ENCODE results near the gene PLD4. TPM values are rescaled to one million over a fixed set of nuclear protein-coding genes. Genes with fewer than 3 reads are reported as not detected.
"Not testable (repeated sequence)": the region's sequence is repeated elsewhere in the genome, so short reads cannot be mapped to it uniquely, and the experiment has no call there.

Gene PLD4
- total RNA-seq, 1 donor from 2014 or later: 0.05 TPM

GRCh38 chr14:104888489-104889374 is 35.9 kb upstream of the PLD4 start:
- DNase-seq (ENCODE audit: low spot score, unreplicated experiment): no peak
- Mint-ChIP-seq H3K27me3 (no peaks in the 10 kb centered on the region), H3K27ac (no peak overlapping the region), H3K4me3 (ENCODE audit: low read depth) (no peak overlapping the region), H3K36me3 (ENCODE audit: insufficient read depth) (peaks cover 3% of the 10 kb centered on the region), H3K9me3 (ENCODE audit: low read depth) (no peaks in the 10 kb centered on the region), H3K4me1 (ENCODE audit: low read depth) (no peaks in the 10 kb centered on the region)
- TF ChIP-seq CTCF (IDR thresholded peaks at IDR 0.05; ENCODE audit: unreplicated experiment): no peak

- Mint-ChIP-seq H3K36me3 (ENCODE audit: insufficient read depth) (peaks cover 3% of the 10 kb centered on the region), H3K4me3 (ENCODE audit: low read depth) (no peak overlapping the region), H3K4me1 (ENCODE audit: low read depth) (no peaks in the 10 kb centered on the region), H3K9me3 (ENCODE audit: low read depth) (no peaks in the 10 kb centered on the region), H3K27ac (no peak overlapping the region), H3K27me3 (no peaks in the 10 kb centered on the region)
- DNase-seq (ENCODE audit: low spot score, unreplicated experiment): no peak
- no peak for TF ChIP-seq CTCF (IDR thresholded peaks at IDR 0.05; ENCODE audit: unreplicated experiment)
Measured at GRCh38 chr14:104889375-104889757, 35.3 kb upstream of the PLD4 start.

GRCh38 chr14:104890292-104890691 is 34.4 kb upstream of the PLD4 start:
- not testable (repeated sequence) for H3K27ac Mint-ChIP-seq; H3K4me3 Mint-ChIP-seq (ENCODE audit: low read depth); H3K36me3 Mint-ChIP-seq (ENCODE audit: insufficient read depth); H3K9me3 Mint-ChIP-seq (ENCODE audit: low read depth); H3K27me3 Mint-ChIP-seq; DNase-seq (ENCODE audit: low spot score, unreplicated experiment); H3K4me1 Mint-ChIP-seq (ENCODE audit: low read depth)

- Mint-ChIP-seq H3K4me1 (ENCODE audit: low read depth) (no peaks in the 10 kb centered on the region), H3K27me3 (no peaks in the 10 kb centered on the region), H3K9me3 (ENCODE audit: low read depth) (no peaks in the 10 kb centered on the region), H3K36me3 (ENCODE audit: insufficient read depth) (peaks cover 3% of the 10 kb centered on the region), H3K4me3 (ENCODE audit: low read depth) (no peak overlapping the region), H3K27ac (peak overlapping the region; percentile 52)
- no peak for TF ChIP-seq CTCF (IDR thresholded peaks at IDR 0.05; ENCODE audit: unreplicated experiment)
- no peak for DNase-seq (ENCODE audit: low spot score, unreplicated experiment)
Measured at GRCh38 chr14:104891121-104891551, 33.5 kb upstream of the PLD4 start.

- H3K4me1 Mint-ChIP-seq (ENCODE audit: low read depth): peaks cover 2% of the 10 kb centered on the region
- TF ChIP-seq CTCF (IDR thresholded peaks at IDR 0.05; ENCODE audit: unreplicated experiment): no peak
- H3K4me3 Mint-ChIP-seq (ENCODE audit: low read depth): no peak overlapping the region
- no peaks in the 10 kb centered on the region for H3K27me3 Mint-ChIP-seq
- peaks cover 3% of the 10 kb centered on the region for H3K36me3 Mint-ChIP-seq (ENCODE audit: insufficient read depth)
- no peaks in the 10 kb centered on the region for H3K9me3 Mint-ChIP-seq (ENCODE audit: low read depth)
- no peak for DNase-seq (ENCODE audit: low spot score, unreplicated experiment)
- no peak overlapping the region for H3K27ac Mint-ChIP-seq
Measured at GRCh38 chr14:104891664-104892530, 32.8 kb upstream of the PLD4 start.
